Glomerular visceral epithelial cell (primary cell): ENCODE results near the gene ENOX1.
A peak's percentile ranks its signal among the peaks of the same experiment; 100 is the strongest.
"Not testable (repeated sequence)": the region's sequence is repeated elsewhere in the genome, so short reads cannot be mapped to it uniquely, and the experiment has no call there.

Experiments
- DNase-seq: peaks from one replicate; pipeline ENCODE4 v3.0.0-alpha.2; 2016; ENCODE audit errors: extremely low spot score

Gene ENOX1

DNA sequence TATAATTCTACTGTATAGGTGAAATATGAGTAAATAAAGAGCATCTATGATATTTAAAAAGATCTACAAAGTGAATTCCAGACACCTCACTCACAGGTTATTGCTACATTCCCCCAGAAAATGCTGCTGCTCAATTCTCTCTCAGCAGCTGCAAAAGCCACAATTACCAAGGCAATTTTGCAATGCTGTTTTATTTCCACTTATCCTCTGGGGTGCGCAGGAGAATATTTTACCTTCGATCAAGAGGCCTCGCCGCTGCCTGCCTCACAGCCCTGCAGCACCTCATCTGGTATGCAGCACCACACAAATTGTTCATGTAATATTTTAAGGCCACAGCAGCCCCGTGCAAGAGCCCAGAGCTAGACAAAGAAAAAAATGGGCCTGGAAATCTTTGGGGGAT is 430.2 kb downstream of the ENOX1 start:
- DNase-seq, result no peak

DNA sequence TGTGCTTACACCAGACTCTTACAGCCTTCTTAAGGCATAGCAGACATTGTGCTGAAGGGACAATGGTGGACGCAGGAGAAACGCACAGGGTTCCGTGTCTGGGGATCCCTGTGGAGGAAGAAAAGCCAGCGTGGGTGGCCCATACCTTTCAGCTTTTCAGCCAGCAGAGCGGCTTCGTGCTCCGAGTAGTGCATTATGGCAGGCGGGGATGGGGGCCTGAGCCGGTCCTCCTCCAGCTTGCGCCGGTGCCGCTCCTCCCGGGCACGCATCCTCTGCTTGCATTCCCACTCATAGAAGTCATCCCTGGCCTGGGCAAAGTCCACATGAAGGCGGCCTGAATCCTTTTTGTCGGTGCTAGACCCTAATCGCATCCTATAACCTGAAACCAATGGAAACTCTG is 431.0 kb downstream of the ENOX1 start:
- no peak for DNase-seq

DNA sequence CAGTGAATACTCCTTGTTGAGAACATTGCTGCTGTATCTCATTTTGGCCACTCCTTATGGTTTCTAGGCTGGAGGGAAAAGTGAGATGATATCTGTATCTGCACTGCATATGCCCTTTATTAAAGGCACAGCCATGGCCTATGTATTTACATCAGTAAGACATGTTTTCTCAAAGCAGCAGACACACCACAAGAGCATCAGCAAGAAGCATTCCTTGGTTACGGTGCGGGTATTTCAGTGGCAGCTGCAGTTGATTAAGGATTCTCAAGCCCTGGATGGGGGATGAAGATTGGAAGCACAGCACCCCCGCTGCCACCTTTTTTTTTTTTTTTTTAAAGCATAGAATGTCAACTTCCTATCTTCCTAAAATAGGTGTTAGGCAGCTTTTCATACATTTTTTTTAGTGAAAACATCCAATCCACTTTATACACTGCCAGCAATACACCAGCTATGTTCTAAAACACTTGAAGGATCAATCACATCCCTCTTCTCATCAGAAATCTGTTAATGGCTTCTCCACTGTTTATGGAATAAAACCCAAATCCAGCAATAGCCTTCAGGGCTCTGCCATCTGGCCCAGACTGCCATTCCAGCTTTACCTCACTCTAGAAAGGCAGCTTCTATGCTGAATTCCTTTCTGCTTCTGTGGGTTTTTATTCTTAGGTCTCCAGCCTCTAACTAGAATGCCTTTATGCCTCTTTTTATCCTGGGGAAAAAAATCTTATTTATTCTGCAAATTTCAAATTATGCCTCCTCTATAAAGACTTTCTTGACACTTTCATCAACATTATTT is 432.4 kb downstream of the ENOX1 start:
- DNase-seq, result no peak

DNA sequence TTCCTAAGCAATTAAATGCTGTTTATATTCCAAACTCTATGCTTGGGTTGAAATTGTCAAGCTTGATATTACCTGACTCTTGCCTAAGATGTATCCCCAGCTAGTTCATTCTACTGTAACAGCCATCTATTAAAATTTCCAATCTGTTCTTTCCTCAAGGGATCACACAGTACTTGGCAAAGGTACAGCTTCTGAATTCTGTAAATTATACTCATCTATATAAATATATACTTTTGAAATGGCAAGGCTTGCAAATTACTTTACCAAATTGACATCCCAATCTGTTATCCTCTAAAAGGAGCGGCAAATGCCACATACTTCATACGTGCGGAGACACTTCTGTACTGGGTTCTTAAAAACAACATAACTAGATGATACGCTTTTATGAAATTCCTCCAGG is 433.1 kb downstream of the ENOX1 start:
- no peak for DNase-seq

DNA sequence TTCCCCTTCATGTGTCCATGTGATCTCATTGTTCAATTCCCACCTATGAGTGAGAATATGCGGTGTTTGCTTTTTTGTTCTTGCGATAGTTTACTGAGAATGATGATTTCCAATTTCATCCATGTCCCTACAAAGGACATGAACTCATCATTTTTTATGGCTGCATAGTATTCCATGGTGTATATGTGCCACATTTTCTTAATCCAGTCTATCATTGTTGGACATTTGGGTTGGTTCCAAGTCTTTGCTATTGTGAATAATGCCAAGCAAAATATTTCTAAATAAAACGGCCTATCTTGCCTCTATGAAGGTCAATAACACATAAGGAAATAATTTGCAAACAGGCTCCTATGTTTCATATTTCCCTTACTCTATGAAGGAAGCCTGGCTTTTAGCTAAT is 435.2 kb downstream of the ENOX1 start:
- not testable (repeated sequence) for DNase-seq

DNA sequence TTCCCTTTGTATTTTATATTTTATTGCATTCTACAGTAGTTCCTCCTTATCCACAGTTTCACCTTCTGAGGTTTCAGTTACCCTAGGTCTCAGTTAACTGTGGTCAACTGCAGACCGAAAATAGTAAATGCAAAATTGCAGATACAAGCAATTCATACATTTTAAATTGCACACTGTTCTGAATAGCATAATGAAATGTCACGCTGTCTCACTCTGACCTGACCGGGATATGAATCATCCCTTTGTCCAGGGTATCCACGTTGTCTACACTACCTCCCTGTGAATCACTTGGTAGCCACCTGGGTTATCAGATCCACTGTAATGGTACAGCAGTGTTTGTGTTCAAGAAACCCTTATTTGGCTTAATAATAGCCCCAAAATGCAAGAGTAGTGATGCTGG is 438.4 kb downstream of the ENOX1 start:
- DNase-seq, result peak; percentile 36

DNA sequence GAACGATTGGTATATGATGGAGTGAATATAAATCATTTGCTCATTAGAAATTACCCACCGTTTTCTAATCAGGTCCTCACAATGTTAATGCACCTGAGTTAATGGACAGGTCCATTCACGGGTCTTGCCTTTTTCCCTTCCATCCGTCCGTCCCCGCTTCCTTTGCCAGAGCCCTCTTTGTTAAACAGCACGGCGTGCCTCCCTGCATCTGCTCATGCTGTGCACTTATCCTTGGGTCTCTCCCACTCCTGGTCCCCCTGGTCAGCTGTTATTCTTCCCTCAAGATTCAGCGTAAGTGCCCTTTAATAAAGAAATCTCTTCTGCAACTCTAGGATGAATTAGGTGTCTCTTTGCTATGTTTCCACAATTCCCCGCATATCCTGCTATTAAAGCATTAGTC is 438.9 kb downstream of the ENOX1 start:
- DNase-seq, result no peak

DNA sequence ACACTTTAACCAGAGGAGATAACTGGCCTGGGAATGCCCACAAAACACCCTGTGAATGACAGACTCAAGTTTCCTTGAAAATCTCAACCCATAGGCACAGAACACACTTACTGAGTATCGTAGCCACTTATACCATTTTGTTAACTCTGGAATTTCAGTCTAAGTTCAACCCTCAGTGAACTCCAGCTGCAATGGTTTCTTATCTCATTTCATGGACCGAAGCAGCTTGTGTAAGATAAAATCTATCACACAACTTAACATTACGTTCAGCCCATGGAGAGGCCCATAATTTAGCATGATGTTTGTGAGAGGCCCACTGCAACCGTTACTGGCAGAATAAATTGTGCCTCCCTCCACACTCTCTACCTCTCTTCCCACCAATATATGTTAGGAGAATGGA is 440.3 kb downstream of the ENOX1 start:
- no peak for DNase-seq

DNA sequence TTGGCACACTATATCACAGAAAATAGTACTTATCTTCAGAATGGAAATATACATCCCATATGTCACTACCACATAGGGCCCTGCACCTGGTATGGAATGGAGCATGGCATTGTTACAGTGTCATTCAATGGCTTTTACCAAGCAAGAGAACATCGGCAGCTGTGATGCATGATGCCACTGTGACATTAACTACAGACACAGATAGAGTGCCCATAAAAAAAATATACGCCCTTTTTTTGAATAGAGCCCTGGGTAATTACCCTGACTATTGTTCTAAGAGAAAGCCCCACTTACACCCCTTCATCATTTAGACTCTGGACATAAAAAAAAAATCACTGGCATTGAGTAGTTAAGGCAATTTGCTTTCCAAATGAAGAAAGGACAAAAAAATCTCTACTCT is 443.1 kb downstream of the ENOX1 start:
- DNase-seq, result no peak

DNA sequence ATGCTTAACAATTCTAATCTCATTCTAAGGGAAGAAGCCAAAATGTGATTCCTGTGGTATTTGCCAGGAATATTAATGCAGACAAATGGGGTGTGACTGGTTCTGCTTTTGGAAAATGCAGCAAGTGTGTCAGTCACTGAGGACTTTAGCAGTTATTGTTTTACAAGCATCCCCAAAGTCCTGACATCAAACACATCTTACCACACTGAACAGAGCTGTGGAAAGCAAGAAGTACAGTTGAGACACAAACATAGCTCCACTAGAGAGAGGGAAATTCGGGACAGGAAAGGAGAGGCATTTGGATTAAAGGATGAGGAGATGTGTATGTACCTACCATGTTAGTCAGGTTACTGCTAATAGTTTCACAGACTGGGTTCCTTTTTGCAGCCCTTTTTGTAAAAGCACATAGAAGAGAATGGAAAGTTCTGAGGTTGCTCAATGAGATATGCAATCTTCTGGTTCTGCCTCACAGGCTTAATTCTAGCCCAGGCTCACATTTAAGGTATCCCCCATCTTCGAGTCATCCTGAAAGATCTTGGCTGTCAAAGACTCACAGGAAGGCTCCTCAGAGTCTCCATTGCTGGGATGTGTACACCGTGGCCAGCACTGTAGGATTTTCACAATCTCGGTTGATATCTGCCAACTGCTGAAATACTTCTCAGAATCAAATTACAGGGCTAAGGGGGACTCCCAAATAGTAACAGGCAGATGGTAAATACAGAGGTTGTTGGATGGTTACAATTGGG is 446.8 kb downstream of the ENOX1 start:
- no peak for DNase-seq

DNA sequence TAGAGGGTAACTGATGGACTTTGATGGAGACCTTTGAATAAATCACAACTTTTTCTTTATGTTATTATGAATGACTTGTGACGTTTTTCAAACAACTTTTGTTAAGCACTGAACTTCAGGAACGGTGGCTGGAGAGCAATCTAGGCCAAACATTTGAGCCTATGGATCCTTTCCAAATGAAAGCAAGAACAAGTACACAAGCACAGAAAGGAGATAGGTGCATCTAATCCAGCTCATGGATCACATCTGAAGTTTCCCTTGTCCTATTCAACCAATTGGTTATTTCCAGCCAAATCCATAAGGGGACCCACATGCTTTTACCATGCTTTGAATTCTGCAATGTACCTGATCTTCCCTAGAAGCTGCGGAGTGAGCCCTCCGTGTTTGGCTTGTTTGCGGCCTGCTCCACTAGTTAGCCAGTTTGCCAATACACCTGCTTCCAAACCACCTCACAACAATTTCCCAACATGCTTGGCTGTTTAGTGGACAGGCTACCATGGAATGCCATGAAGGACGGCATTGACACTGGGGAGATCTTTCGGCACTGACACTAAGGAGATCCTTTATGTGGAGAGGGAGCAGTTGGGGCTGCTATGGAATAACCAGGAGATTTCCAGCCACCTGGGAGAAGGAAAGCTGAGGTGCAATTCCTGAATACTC is 447.5 kb downstream of the ENOX1 start:
- DNase-seq, result no peak

DNA sequence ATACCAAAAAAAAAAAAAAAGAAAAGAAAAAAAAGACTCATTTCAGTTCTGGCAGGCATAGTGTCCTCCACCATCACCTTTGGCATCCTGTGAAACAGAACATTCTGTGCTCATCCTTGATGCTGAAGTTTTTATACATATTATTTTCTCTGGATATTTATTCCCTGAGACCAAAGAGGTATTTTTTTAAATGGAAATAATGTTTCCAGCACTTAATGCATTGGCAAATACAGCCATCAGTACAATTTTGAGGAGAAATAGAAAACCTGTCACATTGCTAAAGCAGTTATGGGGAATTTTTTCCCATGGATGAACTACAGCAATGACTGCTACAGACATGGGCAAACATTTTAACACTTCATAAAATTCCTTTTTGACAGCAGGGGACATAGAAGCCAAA is 451.0 kb downstream of the ENOX1 start:
- no peak for DNase-seq

DNA sequence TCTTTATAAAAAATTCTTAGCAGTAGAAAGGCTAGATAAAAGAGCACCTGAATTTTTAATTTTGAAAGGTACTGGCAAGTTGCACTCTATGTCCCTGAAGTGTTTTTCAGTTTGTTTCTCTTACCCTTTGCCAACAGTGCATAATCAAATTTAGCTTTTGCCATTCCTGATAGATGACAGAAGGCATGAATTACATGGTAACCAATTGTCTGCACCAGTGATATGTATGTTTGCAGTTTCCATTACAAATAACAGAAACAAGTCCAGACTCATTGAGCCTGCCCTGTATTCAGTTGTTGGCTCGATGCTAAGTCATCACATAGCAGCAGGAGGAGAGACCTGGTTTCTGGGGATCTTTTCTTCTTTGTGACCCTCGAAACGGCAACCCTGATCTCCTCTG is 453.6 kb downstream of the ENOX1 start:
- DNase-seq, result no peak

DNA sequence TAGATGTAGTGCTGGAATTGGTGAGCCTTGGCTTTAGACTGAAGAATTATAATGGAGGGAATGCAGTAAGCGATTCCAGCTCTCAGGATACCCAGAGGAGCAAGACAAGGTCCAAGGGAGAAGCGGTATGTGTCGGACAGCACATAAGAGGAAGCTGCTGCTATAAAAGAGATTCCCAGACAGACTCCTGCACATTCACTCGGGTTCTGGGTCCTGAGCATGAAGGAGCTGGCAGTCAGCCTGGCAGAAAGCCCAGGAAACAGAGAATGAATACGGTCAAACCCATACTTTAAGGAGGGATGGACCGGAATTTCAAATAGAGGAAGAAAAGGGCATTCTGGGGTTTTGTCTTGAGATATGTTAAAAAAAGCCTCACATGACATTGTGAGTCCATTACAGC is 455.1 kb downstream of the ENOX1 start:
- DNase-seq, result peak; percentile 50

DNA sequence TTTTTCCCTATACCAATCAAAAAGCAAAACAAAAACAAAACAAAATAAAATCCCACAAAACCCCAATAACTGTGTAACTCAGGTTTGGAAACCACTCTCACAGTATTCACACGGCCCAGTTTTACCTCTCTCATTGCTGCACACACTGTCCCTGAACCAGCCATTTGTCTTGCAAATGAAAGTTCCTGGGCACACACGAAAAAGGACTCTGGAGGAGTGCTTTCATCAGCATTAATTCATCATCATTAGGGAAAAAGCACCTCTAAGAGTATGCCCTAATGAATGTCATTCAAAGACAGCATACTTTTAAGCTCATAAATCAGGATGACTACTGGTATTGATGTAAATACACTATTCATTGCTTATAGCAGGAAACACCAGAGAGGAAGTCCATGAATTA is 457.1 kb downstream of the ENOX1 start:
- no peak for DNase-seq

DNA sequence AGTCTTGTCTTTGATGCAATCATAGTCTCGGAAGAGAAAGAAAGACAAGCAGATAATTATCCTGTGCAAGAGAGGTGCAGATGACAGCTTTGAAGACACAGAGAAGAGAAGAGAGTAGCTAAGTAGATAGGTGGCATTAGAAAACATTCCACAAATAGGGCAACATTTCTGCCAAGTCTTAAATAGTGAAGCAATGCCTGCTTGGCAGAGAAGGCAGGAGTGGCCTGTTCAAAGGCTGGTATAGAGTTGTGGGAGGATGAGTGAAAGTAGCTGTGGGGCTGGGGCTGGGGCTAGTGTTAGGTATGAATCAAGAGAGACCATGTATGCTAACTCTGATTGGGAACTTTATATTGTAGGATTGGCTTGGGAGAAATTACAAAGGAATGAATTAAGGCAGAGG is 457.9 kb downstream of the ENOX1 start:
- DNase-seq, result no peak

DNA sequence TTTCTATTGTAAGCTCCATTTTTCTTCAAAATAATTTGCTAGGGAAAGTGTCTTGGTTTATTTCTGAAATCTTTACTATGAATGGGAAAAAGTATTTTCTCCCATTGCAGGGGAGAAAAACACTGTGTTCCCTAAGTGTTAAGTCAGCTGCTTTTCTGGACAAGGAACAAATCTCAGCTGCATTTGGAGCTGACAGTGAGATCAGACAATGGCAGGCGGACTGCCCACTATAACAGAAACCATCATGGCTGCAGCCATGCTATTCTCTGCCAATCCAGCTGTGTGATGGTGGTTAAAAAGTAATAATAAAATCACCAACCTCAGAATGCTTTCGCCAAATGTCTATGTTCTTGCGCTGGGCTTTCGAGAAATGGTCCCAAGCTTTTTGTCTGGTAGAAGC is 460.7 kb downstream of the ENOX1 start:
- no peak for DNase-seq

DNA sequence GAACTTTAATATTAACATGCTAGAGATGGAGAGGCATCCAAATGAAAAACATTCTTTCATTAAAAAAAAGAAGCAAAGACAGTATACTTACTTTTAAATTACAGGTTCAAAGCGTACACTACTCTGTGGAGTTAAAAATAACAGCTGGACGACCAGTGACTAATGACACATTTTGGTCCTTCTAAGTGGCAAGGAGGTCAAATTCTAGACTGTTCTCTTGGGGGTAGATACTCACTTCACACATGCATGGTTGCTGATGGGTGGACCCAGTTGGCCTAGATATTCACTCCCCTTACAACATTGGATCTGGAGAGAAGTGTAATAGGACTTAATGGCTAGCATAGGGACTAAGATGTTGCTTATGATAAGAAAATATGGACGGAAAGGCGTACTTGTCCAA is 461.1 kb downstream of the ENOX1 start:
- no peak for DNase-seq

DNA sequence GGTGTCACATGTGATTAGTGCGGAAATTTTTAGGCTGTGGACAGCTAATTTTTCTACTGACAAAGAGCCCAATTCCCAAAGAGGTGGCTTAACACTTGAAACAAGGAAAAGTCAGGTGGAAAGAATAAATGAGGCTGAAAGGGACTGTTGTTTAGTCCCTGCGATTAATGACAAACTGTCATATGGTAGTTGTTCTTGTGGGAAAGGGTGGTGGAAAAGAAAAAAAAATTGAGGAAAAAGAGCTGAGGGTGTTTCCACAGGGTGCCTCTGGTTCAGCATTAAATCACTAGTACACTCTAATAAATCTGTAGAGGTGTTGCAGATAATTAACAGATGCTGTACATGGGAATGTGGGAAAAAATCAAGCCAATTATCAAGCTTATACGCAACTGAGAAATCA is 462.6 kb downstream of the ENOX1 start:
- no peak for DNase-seq

DNA sequence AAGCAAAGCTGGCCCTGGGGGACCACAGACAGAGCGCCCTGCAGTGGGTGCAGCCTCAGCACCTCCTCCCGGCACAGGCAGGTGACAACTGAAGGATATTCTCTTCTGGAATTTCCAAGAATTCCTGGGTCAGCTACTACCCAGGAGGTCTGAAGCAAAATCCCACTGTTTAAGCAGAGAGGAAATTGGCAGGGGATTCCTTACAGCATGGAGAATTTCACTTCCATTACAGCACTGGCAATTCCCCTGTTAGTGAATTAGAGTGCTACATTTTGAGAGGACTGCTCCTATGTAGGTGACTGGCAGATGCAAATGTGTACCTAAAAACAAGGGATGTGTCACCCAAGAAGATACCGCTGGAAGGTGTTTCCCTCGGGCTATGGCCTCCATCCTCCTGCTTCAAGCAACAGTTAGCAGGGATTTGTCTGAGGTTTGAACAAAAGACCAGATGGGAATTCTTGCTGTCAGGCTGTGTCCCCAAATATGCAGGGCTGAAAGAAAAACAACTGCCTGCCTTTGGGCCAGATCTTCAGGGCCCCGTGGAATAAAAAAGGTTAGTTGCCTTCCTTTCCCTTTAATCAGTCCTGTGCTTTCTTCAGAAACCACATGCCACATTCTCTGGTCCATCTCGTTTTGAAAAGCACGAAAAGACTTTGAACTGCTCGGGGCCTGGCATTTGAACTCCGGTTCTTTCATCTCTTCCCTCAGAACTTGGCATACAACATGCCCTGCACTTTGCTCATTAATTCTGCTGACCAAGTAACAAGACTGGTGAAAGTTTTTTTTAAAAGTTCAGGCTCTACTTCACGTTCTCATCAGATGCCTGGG is 466.9 kb downstream of the ENOX1 start:
- peak; percentile 6 for DNase-seq

DNA sequence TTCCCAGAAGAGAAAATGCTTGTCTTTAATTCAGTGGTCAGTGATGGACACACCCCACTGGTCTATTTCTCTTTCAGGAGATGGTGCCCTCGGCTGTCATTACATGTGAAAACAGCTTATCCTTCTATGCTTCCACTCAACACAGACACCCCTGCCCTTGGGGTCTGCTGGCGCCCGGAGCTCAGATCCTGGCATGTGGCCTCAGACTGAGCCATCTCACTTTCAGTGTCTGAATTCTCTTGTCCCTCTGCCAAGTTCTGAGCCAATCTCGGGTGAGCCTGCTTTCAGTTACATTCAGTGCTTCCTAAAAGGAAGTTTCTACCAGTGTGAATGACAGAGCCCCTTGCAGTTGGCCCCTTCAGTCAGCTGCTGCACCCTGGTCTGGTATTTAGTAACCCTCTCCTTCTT is 469.8 kb downstream of the ENOX1 start:
- DNase-seq, result peak; percentile 54

DNA sequence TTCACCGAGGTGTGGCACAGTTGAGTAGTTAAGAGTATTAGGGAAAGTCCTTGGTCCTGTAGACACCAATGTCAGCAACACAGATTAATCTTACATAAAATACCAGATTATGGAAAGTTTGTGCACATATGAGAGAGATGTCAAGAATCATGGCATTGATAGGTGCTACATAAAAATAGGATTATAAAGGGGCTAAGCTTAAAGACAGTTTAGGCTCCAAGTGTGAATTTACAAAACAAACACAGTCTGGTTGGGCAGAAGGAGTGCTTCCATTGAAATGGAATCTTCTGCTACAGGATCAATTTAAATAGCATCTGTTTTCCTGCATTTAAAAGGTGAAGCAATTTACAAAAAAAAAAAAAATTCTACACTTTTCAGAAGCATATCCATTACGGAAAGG is 470.5 kb downstream of the ENOX1 start:
- DNase-seq, result no peak
